HT-29 (cell line): ENCODE data around the gene FHDC1. TPM values are rescaled to one million over a fixed set of nuclear protein-coding genes. Genes with fewer than 3 reads are reported as not detected.
A peak's percentile ranks its signal among the peaks of the same experiment; 100 is the strongest.
"Not testable (repeated sequence)": the region's sequence is repeated elsewhere in the genome, so short reads cannot be mapped to it uniquely, and the experiment has no call there.

Experiments used
- DNase-seq: peaks from one replicate; pipeline ENCODE4 v3.0.0-alpha.2; 2015; ENCODE audit warnings: low spot score
- total RNA-seq: library from RNA; depleted of rRNA; stranded (reverse); fragments of >200 nt; shearing (Covaris generic); gene quantifications from 2 replicates; pipeline ENCODE4 v1.2.3, GENCODE V29; 2014; rRNA removed

FHDC1 gene
- total RNA-seq = 2.8 and 3.0 TPM in 2 replicates

GRCh38 chr4:152935631-152936445 lies at the start of gene FHDC1:
FHDC1 (plus strand) TSS chr4:152936323; CDS start chr4:152943058, 6,735 bp downstream.
- DNase-seq = peak; percentile 86

GRCh38 chr4:152887981-152888380 lies 48.1 kb upstream of the FHDC1 start:
- no peak for DNase-seq

- DNase-seq = no peak
These were observed 43.1 kb upstream of the FHDC1 start for GRCh38 chr4:152892974-152893373.

- no peak for DNase-seq
These were observed 41.5 kb upstream of the FHDC1 start for GRCh38 chr4:152894673-152895072.

- DNase-seq = no peak
These were observed 39.3 kb upstream of the FHDC1 start for GRCh38 chr4:152896811-152897210.

- DNase-seq = not testable (repeated sequence)
These were observed 38.0 kb upstream of the FHDC1 start for GRCh38 chr4:152898133-152898532.

GRCh38 chr4:152898606-152899005 lies 37.5 kb upstream of the FHDC1 start:
- DNase-seq = no peak

GRCh38 chr4:152900395-152900794 lies 35.7 kb upstream of the FHDC1 start:
- DNase-seq = no peak

GRCh38 chr4:152901205-152901604 lies 34.9 kb upstream of the FHDC1 start:
- DNase-seq = no peak

- no peak for DNase-seq
These were observed 32.5 kb upstream of the FHDC1 start for GRCh38 chr4:152903658-152904057.

GRCh38 chr4:152909901-152910300 lies 26.2 kb upstream of the FHDC1 start:
- DNase-seq = no peak

GRCh38 chr4:152910521-152910920 lies 25.6 kb upstream of the FHDC1 start:
- no peak for DNase-seq

GRCh38 chr4:152917543-152918395 lies 18.4 kb upstream of the FHDC1 start:
- no peak for DNase-seq

GRCh38 chr4:152919826-152920225 lies 16.3 kb upstream of the FHDC1 start:
- no peak for DNase-seq

- DNase-seq = no peak
These were observed 15.4 kb upstream of the FHDC1 start for GRCh38 chr4:152920768-152921167.

GRCh38 chr4:152921284-152921683 lies 14.8 kb upstream of the FHDC1 start:
- no peak for DNase-seq

- DNase-seq = no peak
These were observed 10.3 kb upstream of the FHDC1 start for GRCh38 chr4:152925851-152926250.

- DNase-seq = no peak
These were observed 9.2 kb upstream of the FHDC1 start for GRCh38 chr4:152926959-152927358.

GRCh38 chr4:152927737-152928136 lies 8.4 kb upstream of the FHDC1 start:
- no peak for DNase-seq

- no peak for DNase-seq
These were observed 7.8 kb upstream of the FHDC1 start for GRCh38 chr4:152928286-152928685.

- no peak for DNase-seq
These were observed 6.2 kb upstream of the FHDC1 start for GRCh38 chr4:152929888-152930287.

- peak; percentile 81 for DNase-seq
These were observed 980 bp upstream of the FHDC1 start for GRCh38 chr4:152935143-152935542.
